Kidney capillary endothelial cell (primary cell): ENCODE results near the gene CNTN1.

ENCODE experiments used
- DNase-seq: peaks from one replicate; pipeline ENCODE4 v3.0.0-alpha.2; 2018; ENCODE audit warnings: low spot score

CNTN1 gene

DNA sequence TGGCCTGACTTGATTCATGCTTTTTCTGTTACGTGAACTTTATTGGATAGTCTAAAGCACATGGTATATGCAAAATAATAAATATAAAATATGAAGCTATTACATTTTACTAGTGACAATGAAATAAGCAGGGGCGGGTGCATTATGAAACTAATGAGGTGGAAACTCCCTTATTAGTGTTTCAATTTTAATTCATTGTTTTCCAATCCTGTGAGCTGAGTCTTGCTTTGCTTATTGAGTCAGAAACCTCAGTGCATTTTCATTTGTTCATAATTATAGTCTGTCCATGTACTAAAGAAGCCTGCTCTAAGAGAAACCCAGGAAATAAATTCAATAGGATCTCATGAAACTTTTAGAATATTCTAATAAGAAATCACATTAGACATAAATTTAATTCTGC, 78.5 kb downstream of the CNTN1 start:
- DNase-seq, result no peak

DNA sequence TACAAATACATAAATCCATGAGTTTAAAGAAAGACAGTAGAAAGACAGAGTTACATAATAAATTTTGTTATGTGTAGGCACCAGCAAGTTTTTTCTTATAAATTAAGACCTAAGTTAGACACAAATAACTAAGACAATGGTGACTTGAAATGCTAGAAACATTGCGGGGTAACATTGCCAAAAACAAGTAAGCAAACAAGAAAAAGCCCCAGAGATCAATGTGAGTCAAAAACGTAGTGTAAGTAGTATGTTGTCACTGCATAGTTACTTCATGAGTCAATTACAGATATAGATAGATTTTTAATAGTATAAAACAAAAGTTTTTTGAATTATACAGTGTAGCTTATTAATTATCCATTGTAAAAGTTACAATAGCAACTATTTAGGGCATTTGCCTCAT, 83.4 kb downstream of the CNTN1 start:
- DNase-seq, result no peak

DNA sequence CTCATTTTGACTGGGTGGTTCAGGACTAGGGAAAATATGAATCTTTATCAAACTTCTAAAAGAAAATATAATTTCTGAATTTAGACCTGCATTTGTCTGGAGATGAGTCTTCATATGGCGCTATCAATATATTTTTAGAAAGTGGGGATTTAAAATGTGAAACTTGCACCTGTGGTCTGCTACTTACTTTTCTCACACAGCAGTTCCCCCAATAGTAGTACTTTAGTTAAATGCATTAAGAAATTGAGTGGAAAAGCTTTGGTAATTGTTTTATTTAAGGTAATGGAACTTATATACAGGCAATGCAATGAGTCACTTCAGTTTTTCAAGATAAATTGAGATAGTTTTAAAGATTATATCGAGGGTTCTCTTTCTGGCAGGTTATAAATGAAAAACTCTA, 91.9 kb downstream of the CNTN1 start:
- no peak for DNase-seq

DNA sequence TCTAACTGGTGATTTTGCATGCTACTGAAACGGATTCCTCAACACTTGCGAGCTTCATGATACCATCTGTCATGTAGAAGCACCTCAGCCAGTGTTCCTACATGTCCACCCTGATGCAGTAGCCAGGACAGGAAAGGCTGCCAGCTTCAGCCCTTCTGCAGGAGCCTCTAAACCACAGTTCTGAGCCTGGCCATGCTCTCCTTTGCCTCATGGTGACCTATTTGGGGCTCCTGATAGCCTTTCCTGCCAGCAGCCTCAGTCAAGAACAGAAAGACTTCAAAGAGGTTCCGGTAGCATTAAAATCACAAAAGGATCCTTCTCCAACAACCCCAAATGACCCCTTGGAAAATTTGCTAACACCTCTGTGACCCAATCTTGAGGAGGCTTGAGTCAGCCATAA, 96.0 kb downstream of the CNTN1 start:
- DNase-seq, result no peak

DNA sequence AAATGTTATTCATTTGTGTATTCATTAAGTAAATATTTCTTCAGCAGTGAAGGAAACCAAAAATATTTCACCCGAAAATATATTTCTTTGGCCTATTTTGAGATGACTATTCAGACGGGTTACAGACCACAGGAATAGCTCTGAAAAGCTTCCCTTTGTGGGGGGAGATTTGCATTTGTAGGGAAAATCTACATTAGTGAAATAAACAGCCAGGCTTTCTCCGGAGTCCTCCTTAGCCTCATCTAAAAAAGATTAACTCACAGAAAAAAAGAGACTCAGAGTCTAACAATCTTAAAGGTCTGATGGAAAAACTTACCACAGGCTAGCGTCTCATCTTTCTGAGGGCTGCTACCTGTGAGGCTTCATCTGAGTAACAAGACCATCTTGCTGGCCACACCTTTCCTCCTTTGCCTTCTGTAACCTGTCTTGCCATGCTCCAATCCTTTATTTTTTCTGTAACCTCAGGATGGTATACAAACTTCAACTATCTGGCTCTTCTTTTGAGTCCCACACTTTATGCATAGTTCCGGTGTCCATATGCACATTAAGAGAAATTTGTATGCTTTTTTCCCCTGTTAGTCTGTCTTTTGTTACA, 100.7 kb downstream of the CNTN1 start:
- DNase-seq, result no peak

DNA sequence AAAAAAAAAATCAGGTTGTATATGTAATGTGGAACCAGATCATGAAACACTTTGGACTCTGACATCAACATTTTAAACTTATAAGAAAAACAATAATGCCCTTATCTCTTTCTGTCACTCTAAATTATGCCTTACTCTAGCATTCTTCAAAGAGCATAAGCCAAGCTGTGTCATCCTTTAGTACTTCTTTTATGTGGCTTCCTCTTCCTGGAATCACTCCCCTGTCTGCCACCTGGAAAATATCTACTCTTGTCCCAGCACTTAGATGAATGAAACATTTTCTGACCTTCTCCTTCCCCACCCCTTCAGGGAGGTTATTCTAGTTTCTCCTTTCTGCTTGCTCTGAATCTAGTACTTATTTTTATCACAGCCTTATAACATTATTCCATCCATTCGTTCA, 101.2 kb downstream of the CNTN1 start:
- no peak for DNase-seq

DNA sequence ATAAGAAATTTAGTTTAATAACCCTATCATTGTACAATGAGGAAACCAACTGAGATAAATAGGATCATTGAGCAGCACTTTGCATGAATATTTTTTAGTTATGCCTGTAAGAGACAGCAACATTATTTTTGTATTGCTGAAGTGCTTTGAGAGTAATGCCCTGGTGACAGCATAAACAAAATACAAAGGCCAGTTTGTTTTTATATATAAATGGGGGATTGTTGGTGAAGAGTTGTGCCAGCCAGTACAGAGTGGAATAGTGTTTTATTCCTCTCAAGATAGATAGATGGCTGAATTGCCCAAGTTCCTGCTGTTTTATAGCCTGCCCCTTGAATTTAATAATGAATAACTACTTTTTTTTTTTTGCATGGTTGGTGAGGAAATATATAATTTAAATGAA, 101.8 kb downstream of the CNTN1 start:
- no peak for DNase-seq

DNA sequence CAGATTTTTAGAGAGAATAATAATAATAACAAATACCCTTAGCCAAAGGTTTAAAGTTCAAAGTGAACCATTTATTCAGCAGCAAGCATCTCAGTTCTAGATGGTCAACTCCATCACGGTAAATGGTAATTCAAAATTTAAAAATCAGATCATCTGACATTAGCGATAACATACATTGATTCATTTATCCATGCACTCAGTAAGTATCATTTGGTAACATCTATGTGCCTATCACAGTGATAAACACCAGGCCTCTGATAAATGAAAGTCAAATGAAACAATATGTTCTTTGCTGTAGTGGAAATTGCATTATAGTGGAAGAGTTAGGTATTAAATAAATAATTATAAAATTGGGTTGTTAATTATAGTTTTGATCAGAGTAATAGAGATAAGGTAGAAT, 108.8 kb downstream of the CNTN1 start:
- DNase-seq, result no peak

DNA sequence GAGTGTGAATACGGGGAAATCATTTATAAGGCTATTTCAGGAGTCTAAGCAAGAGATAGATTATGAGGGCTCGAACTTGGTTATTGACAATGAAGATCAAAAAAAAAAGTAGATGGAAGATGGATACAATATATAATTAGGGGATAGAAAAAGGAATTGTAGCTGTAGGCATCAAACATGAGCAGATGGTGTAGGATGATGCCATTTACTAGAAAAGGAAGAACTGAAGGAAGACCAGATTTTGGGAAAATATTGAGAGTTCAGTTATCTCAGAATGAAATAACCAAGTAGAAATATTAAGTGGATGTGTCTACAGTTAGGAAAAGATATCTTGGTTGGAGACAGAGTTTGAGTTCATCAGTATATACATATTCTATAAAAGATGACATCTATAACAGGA, 109.6 kb downstream of the CNTN1 start:
- no peak for DNase-seq

DNA sequence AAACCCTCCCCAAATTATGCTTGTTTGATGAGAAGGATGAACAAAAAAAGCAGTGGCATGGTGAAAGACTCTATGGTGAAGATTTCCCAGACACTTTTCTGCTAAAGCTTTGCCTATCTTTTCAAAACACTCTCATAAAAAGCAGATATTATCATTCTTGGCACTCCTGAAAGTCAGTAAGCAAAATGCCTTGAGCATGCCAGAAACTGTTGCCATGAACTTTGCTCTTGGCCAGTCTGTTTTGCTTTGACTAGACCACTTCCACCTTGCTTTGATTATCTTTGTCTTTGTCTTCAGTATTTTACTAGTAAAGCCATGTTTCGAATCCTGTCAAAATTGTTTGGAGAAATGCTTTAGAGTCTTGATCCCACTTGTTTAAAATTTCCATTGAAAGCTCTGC, 110.4 kb downstream of the CNTN1 start:
- no peak for DNase-seq

DNA sequence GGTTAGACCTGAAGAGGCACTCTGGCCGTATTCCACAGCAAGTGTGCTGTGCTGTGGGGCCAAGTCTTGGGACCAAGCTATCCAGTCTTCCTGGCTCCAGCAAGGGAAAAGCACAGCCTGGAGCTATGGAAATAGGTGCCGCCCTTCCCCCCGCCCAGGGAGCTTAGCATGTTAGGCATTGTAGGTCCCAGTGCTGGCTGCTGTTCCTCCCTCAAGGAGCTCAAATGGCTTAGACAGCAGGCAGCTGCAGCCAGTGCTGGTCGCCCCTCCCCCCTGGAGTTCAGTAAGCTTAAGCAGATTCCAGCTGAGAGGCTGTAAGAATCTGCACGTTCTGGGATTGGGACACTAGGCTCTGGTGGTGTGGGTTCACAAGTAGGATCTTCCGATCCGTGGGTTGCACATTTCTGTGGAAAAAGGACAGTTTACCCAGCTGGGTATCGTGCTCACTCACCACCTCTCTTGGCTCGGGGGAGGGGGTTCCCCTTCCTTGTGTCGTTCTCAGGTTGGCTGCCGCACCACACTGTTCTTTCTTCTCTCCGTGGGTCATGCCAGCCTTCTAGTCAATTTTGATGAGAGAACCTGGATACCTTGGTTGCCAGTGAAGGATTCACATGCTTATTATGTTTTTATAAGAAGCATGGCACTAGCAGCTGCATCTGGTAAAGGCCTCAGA, 127.3 kb downstream of the CNTN1 start:
- DNase-seq, result no peak

DNA sequence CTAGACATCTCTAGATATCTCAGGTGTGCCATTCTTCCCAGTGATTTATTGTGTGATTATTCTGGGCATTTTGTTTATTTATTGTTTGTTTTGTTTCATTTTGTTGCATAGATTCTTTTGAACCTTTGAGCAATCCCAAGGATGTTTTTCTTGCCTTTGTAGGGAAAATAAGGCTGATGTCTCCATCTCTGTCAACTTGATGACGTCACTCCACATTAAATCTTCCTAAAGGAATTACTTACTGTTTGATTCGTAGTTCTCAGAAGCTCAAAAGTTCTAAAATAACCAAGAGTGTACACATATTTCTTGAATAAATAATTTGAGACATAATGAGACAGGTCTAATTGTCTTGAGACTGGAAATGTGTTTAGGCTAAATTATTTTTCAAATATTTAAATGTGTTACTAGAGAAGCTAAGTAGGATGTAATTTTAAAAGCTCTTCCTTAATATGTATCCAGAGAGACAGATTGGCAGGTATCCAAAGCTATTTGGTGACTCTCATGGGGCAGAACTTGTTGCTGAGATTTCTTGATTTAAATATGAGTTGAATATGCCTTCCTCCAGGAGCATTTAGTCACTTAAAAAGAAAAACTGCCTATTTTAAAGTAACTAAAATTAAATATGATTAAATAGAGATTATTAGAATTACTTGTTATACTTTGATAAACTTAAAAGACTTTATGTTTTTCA, 128.7 kb downstream of the CNTN1 start:
- no peak for DNase-seq

DNA sequence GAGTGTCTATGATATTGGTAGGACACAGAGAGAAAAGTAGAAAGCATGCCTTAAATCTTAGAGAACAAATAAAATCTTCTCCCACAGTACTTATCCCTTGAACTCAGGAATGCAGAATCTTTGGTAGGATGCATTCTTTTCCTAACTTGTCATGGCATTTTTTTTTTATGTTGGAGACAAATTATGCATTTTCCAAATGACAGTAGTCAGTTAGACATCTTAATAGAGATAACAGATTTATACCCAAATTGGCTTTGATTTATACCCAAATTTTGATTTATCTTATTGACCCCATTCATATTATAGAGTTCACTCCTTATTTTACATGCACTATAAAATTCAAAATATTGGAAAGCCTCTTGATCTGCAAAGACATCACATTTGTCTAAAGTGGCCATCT, 132.9 kb downstream of the CNTN1 start:
- DNase-seq, result no peak

DNA sequence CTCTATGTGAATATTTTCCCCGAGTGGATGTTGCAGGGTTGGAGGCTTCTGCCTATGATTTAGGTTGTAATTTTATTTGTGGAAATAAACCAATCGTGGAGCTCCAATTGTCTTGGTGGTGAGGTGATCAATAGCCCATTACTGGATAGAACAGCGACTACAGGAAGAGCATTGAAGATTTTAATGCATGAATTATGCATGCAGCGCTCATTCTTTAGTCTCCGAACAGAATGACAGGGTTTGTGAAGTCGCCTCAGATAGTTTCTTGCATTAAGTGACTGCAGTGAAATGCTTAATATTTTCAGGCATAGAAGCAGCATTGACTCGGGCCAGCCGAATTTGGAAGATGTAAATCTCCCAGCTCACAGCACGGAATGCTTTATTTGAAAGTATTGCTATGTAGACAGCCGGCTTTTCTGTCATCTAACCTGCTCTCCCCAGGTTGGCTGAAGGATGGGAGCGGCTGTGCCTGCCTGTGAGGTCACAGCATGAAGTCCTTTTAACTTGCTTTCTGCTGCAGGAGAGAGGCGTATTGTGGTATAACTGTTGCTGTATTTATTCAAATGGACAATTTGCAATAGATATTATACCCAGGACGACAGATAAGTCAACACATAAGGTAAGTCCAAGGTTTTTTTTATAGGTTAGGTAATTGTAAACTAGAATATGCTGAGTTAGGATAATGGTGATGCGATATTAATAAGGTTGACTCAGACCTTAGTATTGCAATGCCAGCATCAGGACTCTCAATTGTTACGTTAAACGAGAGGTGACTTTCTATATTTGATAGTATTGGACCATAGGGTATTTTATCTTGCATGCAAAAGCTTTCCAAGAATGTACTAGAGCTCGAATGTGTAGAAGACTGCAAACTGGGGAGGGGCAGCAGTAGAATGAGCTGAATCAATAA, 135.7 kb downstream of the CNTN1 start:
- no peak for DNase-seq

DNA sequence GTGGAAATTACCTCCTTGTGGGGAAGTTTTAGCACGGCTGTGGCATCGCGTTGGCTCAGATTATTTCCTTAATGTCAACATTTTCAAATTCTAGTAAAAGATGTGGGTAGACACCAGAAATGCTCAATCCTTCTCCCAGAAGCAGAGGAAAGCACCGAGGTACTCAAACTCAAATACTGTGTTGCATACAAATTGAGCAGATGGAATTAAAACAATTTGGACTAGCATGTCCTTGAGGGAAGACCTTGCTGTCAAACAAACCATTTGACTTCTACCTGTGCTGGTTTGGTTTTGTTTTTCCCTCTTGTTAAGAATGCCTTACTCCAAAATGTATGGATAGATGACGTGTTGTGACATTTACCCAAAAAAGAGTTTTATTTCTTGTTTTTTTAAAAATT, 136.4 kb downstream of the CNTN1 start:
- no peak for DNase-seq

DNA sequence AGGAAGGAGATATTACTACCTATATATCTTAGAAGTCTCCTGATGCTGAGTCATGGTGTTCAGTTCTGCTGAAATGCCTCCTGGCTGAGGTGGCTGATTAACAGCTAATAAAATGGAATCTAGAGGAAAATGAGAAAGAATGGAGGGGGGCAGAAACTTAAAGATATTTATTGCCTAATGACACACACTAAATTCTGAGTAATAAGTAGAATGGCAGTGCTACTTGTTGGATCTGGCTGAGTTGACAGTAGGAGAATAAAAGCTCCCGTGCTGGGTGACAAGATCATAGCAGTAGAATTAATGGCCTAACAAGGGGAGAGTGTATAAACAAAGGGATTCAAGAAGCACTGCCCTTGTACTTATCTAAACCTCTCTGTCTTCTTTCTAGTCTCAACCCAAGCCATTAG, 137.5 kb downstream of the CNTN1 start:
- DNase-seq, result no peak

DNA sequence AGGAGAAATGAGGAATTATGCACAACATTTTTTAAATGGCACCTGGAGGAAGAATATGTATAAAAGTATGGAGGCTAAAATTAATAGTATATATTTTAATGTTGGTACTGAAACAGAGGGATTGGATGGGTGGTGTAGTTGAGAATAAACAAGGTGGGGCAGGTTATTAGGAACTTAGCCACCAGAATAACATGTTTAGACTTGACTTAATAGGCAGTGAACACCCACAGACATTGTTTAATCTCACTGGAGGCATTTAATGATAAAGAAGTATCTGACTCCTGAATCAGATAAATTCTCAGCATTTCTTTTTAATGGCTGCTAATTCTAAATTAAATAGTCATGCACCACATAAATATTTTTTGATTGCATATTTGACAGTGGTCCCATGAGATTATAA, 139.7 kb downstream of the CNTN1 start:
- DNase-seq, result no peak

DNA sequence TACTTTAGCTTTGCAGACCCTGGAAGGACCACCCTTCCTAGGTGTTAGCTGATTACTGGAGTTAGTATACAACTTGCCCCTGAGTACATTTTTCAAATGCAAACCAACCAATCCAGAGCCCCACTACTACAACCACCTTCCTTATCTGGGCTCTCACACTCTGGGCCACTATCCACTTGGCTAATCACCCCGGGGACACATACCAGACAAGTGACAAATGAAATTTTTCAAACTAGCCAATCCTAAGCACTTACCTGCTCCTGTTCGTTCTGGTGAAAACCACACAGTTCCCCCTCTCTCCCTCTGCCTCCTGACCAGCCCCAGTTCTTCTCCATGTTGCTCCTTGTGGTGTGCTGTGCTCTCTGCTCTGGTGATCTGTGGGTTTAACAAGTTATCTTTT, 140.4 kb downstream of the CNTN1 start:
- DNase-seq, result no peak

DNA sequence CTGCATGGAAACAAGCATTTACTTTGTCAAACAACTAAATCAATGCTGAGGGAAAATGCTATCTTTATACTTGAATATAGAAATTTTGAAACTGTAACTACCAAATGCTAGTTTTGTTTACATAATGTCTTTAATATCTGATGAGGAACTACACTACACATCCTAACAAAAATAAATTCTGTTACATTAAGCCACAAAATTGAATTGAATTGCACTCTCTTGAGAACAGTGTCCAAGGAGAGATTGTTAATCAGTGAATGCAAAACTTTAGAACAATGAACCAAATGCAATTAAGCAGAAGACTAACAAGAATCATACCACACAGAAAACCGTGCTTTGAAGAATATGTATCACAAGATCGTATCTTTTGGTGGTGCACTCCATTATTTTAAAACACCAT, 141.6 kb downstream of the CNTN1 start:
- no peak for DNase-seq

DNA sequence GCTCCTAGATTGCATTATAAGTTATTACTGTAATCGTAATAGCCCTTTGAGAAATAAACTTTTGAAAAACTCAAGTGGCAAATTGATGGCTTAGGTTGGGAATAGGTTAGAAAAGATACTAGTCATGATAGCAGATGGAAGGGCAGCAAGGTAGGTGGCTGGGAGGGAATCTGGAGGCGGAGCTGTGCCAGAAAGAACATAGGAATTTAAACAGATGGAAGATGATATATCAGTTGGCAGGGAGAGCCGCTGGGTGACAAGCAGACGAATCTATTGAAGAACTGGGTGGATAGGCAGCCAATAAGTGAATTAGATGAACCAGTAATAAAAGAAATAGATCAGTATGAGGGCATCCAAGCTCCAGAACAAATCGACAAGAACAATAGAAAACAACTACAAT, 142.1 kb downstream of the CNTN1 start:
- no peak for DNase-seq

DNA sequence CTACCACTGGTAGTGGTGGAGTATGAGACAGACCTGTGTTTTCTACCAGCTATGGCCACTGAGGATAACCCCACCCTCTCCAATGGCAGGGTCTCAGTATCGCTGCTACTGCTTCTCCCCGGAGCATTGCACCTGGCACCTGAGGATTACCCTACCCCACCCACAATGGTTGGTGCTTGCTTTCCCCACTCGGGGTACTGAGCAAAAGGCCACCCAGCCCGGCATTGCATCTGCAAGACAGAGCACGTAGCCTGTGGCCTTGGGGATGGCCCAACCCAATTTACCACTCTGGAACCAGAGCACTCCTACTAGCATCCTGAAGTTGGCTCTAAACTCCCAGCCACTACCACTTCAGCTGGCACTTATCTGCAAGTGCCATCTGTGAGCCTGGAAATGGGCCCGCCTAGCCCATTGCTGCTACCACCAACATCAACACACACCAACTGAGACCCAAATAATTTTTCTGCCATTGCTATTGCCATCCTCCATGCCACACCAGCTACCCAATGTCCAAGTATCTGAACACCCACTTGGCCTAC, 145.7 kb downstream of the CNTN1 start:
- no peak for DNase-seq

DNA sequence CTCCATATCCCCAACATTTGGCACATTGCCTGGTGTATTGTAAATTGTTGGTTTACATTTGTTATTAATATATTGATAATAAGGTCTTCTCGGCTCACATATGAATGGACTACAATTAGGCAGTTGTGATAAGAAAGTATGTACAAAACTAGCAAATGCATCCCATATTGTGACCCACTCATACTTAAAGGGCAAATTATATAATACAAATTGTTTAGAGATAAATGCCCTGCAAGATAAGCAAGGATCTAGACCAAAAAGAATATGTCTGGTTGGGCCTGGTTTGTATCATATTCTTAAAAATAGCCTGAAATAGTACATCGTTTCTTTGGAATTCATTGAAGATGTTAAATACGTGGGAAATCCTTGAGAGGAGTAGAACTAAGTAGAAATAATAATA, 151.3 kb downstream of the CNTN1 start:
- DNase-seq, result no peak
